ENCODE results near the gene RABGAP1L. TPM values are rescaled to one million over a fixed set of nuclear protein-coding genes. Genes with fewer than 3 reads are reported as not detected.
A peak's percentile ranks its signal among the peaks of the same experiment; 100 is the strongest.

The RABGAP1L gene
- polyA plus RNA-seq, 1 donor (not counting 4 experiments of a cell fraction or from before 2014, with no cell fraction given), result 24.2 TPM

DNA sequence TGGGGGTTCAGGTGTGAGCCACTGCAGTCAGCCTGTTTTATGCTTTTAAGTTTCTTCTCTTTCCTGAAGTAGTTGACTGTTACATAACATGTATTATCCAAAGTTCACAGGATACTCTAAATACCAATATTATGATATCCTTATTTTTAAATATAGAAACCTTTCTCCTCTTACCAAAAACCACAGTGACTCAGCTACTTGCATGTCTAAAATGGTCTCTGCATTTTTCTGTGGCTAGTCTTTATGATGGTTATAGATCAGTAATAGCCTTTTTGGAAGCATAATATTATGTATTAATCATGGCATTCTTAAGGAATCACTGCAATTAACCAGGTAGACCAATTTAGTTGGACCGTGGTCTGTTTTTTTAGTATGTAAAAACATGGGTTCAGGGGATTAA is 629.7 kb downstream of the RABGAP1L start:
- no peak for DNase-seq (ENCODE audit: low read depth, low spot score)
- H3K4me1 ChIP-seq (ENCODE audit: control insufficient read depth, extremely low read depth, insufficient read depth, low read length), result peaks cover 24% of the 10 kb centered on the region
- TF ChIP-seq EZH2 (IDR thresholded peaks at IDR 0.05; ENCODE audit: low read length), result no peak
- TF ChIP-seq, protein P1, sequence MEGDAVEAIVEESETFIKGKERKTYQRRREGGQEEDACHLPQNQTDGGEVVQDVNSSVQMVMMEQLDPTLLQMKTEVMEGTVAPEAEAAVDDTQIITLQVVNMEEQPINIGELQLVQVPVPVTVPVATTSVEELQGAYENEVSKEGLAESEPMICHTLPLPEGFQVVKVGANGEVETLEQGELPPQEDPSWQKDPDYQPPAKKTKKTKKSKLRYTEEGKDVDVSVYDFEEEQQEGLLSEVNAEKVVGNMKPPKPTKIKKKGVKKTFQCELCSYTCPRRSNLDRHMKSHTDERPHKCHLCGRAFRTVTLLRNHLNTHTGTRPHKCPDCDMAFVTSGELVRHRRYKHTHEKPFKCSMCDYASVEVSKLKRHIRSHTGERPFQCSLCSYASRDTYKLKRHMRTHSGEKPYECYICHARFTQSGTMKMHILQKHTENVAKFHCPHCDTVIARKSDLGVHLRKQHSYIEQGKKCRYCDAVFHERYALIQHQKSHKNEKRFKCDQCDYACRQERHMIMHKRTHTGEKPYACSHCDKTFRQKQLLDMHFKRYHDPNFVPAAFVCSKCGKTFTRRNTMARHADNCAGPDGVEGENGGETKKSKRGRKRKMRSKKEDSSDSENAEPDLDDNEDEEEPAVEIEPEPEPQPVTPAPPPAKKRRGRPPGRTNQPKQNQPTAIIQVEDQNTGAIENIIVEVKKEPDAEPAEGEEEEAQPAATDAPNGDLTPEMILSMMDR (optimal IDR thresholded peaks at IDR 0.05 in 1 of 3, IDR thresholded peaks at IDR 0.05 in 1 of 3, conservative IDR thresholded peaks at IDR 0.05 in 1 of 3; ENCODE audit: extremely low read depth in 1 of 3, insufficient read depth in 2 of 3, low read length in 3 of 3), result no peak
- peak overlapping the region; percentile 81 for H3K27ac ChIP-seq (ENCODE audit: control insufficient read depth, insufficient read depth, low read length)
- dilution Hi-C loops (cut with MboI; ENCODE audit: extremely low pct_ligation_motif_present, low sequenced_read_pairs), result no loop called here
- H3K4me3 ChIP-seq (ENCODE audit: control insufficient read depth in 2 of 3, extremely low read depth in 1 of 3, insufficient read depth in 2 of 3, low read depth in 1 of 3, low read length in 3 of 3), result no peak overlapping the region
- no peaks in the 10 kb centered on the region for H4K20me1 ChIP-seq (ENCODE audit: control insufficient read depth, extremely low read depth, insufficient read depth, low read length)
- H3K9ac ChIP-seq (ENCODE audit: control insufficient read depth, extremely low read depth, insufficient read depth, low read length), result peak overlapping the region; percentile 22
- H2AFZ ChIP-seq (ENCODE audit: control insufficient read depth, low read length), result peak overlapping the region; percentile 40
- FAIRE-seq, result no peak
- H3K9me3 ChIP-seq (ENCODE audit: control insufficient read depth, low read depth, low read length), result no peaks in the 10 kb centered on the region
- no peaks in the 10 kb centered on the region for H3K79me2 ChIP-seq (ENCODE audit: control insufficient read depth, insufficient read depth, low read length)
- H3K9me1 ChIP-seq (ENCODE audit: control insufficient read depth, extremely low read depth, insufficient read depth, low read length), result no peaks in the 10 kb centered on the region
- no peaks in the 10 kb centered on the region for H3K27me3 ChIP-seq (ENCODE audit: control insufficient read depth, extremely low read depth, insufficient read depth, low read length)
- H3K36me3 ChIP-seq (ENCODE audit: control insufficient read depth in 2 of 2, extremely low read depth in 1 of 2, insufficient read depth in 2 of 2, low read length in 2 of 2), result no peaks in the 10 kb centered on the region
- peak overlapping the region; percentile 50 for H3K4me2 ChIP-seq (ENCODE audit: control insufficient read depth, extremely low read depth, insufficient read depth, low read depth, low read length)

DNA sequence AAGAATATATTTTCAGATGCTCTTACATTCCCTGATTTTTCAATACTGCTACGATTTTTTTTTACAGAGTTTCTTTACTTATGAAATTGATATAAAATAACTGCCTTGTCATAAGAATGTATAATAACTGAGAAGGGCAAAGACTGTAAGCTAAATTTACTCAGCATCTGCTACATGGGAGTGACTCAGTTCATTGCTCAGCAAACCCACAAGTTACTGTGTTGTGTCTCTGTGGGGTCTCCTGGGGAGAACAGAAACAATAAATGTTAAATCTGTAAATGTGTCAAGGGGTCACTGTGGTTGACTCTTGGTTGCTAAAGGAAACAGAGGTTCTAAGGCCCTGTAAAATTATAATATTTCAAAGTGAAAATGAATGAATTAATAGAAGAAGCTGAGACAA is 630.1 kb downstream of the RABGAP1L start:
- H3K4me1 ChIP-seq (ENCODE audit: control insufficient read depth, extremely low read depth, insufficient read depth, low read length), result peaks cover 24% of the 10 kb centered on the region
- peak overlapping the region; percentile 50 for H3K4me2 ChIP-seq (ENCODE audit: control insufficient read depth, extremely low read depth, insufficient read depth, low read depth, low read length)
- TF ChIP-seq, protein P1 (optimal IDR thresholded peaks at IDR 0.05 in 1 of 3, IDR thresholded peaks at IDR 0.05 in 1 of 3, conservative IDR thresholded peaks at IDR 0.05 in 1 of 3; ENCODE audit: extremely low read depth in 1 of 3, insufficient read depth in 2 of 3, low read length in 3 of 3), result no peak
- TF ChIP-seq EZH2 (IDR thresholded peaks at IDR 0.05; ENCODE audit: low read length), result no peak
- no peak overlapping the region for H3K4me3 ChIP-seq (ENCODE audit: control insufficient read depth in 2 of 3, extremely low read depth in 1 of 3, insufficient read depth in 2 of 3, low read depth in 1 of 3, low read length in 3 of 3)
- H3K9ac ChIP-seq (ENCODE audit: control insufficient read depth, extremely low read depth, insufficient read depth, low read length), result peak overlapping the region; percentile 22
- dilution Hi-C loops (cut with MboI; ENCODE audit: extremely low pct_ligation_motif_present, low sequenced_read_pairs), result no loop called here
- H3K36me3 ChIP-seq (ENCODE audit: control insufficient read depth in 2 of 2, extremely low read depth in 1 of 2, insufficient read depth in 2 of 2, low read length in 2 of 2), result no peaks in the 10 kb centered on the region
- H3K27me3 ChIP-seq (ENCODE audit: control insufficient read depth, extremely low read depth, insufficient read depth, low read length), result no peaks in the 10 kb centered on the region
- no peaks in the 10 kb centered on the region for H4K20me1 ChIP-seq (ENCODE audit: control insufficient read depth, extremely low read depth, insufficient read depth, low read length)
- H3K9me3 ChIP-seq (ENCODE audit: control insufficient read depth, low read depth, low read length), result no peaks in the 10 kb centered on the region
- no peaks in the 10 kb centered on the region for H3K79me2 ChIP-seq (ENCODE audit: control insufficient read depth, insufficient read depth, low read length)
- no peaks in the 10 kb centered on the region for H3K9me1 ChIP-seq (ENCODE audit: control insufficient read depth, extremely low read depth, insufficient read depth, low read length)
- no peak overlapping the region for H2AFZ ChIP-seq (ENCODE audit: control insufficient read depth, low read length)
- DNase-seq (ENCODE audit: low read depth, low spot score) (no peak), FAIRE-seq (peak; percentile 76)
- peak overlapping the region; percentile 81 for H3K27ac ChIP-seq (ENCODE audit: control insufficient read depth, insufficient read depth, low read length)

Measured in keratinocyte (primary cell).